HFF-Myc (cell line): ENCODE results near the gene SLC22A8.
"Not testable (repeated sequence)": the region's sequence is repeated elsewhere in the genome, so short reads cannot be mapped to it uniquely, and the experiment has no call there.

Experiments used
- DNase-seq: peaks from one replicate; pipeline ENCODE4 v3.0.0-alpha.2; 2011; ENCODE audit warnings: low read depth; ENCODE audit errors: extremely low read depth
- H3K4me3 ChIP-seq: replicated peaks from 2 replicates; pipeline ENCODE4 v1.5.1; 2011; ENCODE audit warnings: low read depth, mild to moderate bottlenecking, control low read depth, low read length
- TF ChIP-seq, protein P1 (sequence below): IDR thresholded peaks from 2 replicates; pipeline ENCODE4 v1.5.1; 2012; ENCODE audit warnings: mild to moderate bottlenecking, low read depth, low read length, control low read depth; ENCODE audit errors: missing control alignments

The SLC22A8 gene, protein sequence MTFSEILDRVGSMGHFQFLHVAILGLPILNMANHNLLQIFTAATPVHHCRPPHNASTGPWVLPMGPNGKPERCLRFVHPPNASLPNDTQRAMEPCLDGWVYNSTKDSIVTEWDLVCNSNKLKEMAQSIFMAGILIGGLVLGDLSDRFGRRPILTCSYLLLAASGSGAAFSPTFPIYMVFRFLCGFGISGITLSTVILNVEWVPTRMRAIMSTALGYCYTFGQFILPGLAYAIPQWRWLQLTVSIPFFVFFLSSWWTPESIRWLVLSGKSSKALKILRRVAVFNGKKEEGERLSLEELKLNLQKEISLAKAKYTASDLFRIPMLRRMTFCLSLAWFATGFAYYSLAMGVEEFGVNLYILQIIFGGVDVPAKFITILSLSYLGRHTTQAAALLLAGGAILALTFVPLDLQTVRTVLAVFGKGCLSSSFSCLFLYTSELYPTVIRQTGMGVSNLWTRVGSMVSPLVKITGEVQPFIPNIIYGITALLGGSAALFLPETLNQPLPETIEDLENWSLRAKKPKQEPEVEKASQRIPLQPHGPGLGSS

DNA sequence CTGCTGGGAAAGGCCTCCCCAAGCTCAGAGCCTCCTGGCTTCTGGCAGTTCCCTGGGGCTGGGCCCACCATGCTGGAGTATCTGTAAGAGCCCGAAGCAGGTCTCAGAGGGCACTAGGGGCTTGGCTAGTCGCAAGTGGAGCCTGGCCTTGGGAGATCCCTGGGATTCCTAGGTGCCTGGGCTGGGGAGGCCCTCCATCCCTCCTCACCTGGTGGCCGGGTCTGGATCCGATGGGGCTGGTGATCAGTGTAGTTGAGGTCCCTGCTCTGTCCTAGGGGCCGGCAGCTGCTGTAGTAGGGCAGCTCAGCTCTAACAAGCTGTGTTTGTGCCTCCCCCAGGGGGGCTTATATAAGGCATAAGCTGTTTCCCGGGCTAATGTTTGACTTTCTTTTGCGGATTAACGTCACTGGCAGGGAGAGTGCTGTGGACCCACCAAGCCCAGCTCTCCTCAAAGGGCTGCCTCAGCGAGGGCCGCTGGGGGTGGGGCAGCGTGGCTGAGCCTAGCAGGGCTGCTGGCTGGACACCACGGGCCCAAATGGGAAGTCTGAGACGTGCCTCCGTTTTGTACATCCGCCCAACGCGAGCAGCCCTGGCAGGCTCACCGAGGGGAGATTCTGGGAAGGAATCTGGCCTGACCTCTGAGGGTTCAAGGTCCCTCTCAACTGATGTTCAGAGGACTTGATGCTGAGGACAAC is at the start of gene SLC22A8:
Gene SLC22A8, minus strand, starts transcription at position 321 of the 695 bp plus-strand sequence. CDS start 883 bp downstream, outside the sequence.
- DNase-seq, result no peak
- TF ChIP-seq, protein P1, sequence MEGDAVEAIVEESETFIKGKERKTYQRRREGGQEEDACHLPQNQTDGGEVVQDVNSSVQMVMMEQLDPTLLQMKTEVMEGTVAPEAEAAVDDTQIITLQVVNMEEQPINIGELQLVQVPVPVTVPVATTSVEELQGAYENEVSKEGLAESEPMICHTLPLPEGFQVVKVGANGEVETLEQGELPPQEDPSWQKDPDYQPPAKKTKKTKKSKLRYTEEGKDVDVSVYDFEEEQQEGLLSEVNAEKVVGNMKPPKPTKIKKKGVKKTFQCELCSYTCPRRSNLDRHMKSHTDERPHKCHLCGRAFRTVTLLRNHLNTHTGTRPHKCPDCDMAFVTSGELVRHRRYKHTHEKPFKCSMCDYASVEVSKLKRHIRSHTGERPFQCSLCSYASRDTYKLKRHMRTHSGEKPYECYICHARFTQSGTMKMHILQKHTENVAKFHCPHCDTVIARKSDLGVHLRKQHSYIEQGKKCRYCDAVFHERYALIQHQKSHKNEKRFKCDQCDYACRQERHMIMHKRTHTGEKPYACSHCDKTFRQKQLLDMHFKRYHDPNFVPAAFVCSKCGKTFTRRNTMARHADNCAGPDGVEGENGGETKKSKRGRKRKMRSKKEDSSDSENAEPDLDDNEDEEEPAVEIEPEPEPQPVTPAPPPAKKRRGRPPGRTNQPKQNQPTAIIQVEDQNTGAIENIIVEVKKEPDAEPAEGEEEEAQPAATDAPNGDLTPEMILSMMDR, result no peak
- no peak within 1 kb of the TSS for H3K4me3 ChIP-seq

DNA sequence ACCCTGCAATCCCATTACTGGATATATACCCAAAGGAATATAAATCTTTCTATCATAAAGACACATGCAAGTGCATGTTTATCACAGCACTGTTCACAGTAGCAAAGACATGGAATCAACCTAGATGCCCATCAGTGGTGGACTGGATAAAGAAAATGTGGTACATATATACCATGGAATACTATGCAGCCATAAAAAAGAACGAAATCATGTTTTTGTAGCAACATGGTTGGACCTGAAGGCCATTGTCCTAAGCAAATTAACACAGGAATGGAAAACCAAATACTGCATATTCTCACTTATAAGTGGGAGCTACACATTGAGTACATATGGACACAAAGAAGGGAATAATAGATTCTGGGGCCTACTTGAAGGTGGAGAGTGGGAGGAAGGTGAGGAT is 30.6 kb upstream of the SLC22A8 start:
- not testable (repeated sequence) for H3K4me3 ChIP-seq, DNase-seq

DNA sequence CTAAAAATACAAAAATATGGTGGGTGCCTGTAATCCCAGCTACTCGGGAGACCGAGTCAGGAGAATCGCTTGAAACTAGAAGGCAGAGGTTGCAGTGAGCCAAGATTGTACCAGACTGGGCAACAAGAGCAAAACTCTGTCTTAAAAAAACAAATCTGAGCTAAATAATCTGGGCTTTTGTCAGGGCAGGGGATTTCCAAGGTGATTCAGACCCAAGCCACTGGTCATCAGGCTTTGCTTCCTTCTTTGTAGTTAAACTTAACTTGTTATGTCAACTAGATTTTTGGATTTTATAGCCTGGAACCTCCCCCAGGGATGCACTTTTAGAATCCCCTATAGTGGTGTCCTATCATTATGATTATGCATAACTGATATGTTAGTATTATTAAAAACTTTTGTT is 27.0 kb upstream of the SLC22A8 start:
- TF ChIP-seq, protein P1, result no peak
- H3K4me3 ChIP-seq, result no peak overlapping the region
- no peak for DNase-seq

DNA sequence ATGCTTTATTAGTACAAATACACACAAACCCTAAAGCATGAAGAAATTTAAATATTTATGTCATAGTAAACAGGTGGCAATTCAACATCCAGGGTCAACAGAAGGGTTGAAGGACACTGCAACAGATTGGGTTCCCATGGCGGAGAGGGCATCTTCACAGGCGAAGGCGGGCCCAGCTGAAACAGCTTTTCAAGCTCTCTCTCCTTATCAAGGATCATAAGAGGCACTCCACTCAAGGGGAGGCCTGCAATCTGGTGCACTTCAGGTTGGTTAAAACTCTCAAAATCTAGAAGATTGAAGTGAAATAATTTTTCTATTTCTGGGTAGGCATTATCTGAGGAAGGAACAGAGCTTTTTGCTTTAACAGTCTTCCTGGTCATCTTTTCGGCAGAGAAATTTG is 16.8 kb upstream of the SLC22A8 start:
- DNase-seq, result no peak
- no peak overlapping the region for H3K4me3 ChIP-seq
- TF ChIP-seq, protein P1, result no peak

DNA sequence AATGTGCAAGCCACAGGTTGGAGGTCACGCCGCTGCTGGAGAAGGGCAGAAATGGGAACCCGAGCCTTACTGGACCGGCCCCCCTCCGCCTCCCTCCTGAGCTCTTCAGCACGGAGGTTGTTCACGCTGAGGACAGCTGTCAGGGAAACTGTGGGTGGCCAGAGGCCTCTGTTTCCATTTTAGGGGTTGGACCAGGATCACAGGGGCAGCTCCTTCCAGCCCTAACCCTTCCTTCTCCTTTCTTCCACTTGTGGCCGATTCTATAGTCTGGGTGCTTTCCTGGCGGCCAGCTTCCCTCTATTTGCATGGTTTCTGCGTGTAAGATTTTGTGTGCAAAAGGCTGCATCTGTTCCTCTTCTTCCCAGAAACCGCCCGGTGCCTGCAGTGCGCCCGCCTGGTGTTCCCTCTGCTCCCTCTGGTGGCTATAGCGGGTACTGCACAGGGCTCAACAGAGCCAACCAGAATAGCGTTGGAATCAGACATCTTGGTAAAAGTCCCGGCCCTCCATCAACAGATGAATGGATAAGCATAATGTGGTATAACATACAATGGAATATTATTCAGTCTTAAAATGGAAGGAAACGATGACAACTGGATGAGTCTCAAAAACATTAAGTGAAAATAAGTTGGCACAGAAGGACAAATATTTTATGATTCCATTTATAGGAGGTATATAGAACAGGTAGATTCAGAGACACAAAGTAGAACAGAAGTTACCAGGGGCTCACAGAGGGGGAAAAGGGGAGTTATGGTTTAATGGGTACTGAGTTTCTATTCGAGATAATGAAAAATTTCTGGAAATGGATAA is 8.4 kb upstream of the SLC22A8 start:
- TF ChIP-seq, protein P1, result peak; percentile 100
- peak; percentile 44 for DNase-seq
- H3K4me3 ChIP-seq, result no peak overlapping the region

DNA sequence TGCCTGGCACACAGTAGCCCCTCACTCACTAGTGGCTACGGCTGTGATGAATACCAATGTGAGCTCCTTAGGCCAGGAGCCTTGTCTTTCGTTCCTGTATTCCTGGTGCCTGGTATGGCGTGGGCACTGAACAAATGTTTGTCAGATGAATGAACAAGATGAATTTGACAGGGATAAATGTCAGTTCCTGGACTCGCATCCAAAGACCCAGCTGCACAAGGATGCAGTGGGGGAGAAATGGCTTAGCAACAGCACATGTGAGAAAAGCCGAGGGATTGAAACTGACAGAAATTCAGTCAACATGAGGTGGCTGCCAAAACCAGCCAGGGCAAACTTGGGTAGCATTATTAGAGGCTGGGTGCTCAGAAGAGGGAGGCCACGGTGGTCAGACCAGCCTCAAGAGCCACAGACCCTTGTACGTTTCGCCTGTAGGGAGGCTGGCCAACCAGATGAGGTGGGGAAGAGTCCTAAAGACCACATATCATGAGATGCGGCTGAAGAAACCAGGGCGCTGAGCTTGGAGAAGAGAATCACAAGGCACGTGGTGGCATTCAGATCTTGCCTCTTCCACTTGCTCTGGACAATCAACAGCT is 7.7 kb upstream of the SLC22A8 start:
- TF ChIP-seq, protein P1, result no peak
- no peak for DNase-seq
- H3K4me3 ChIP-seq, result no peak overlapping the region
